HG02943 (cell line): ENCODE measurements around the gene FOXB2.
"Not testable (repeated sequence)": the region's sequence is repeated elsewhere in the genome, so short reads cannot be mapped to it uniquely, and the experiment has no call there.

Source experiments
- ATAC-seq: cut with Tn5 transposase; IDR thresholded peaks from one replicate; pipeline ENCODE4 v1.9.1; 2021; ENCODE audit warnings: mild to moderate bottlenecking, low read depth, moderate library complexity; ENCODE audit not compliant: unreplicated experiment

FOXB2 gene

DNA sequence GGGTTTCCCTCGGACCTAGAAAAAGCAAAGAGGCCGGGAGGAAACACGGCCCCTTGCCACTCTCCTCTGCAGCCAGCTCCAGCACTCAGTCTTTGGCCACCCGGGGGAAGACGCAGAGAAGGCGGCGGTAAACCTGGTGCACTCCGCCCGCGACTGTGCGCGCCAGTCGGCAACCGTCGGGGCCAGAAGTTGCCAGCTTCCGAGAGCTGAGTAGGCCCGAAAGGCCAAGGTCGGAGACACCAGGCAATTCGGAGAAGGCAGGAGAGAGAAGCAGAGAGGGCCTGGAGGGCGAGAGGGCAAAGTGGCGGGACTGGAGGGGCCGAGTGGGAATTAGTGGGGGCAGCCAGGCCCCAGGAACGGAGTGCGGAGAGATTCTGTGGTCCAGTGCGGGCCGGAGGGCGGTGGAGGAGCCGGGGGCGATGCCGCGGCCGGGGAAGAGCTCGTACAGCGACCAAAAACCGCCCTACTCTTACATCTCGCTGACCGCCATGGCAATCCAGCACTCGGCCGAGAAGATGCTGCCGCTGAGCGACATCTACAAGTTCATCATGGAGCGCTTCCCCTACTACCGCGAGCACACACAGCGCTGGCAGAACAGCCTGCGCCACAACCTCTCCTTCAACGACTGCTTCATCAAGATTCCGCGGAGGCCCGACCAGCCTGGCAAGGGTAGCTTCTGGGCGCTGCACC, at the start of gene FOXB2:
FOXB2 (plus strand) TSS at position 420 of the 690 bp plus-strand sequence; CDS start at position 420, 0 bp downstream.
- no peak for ATAC-seq

DNA sequence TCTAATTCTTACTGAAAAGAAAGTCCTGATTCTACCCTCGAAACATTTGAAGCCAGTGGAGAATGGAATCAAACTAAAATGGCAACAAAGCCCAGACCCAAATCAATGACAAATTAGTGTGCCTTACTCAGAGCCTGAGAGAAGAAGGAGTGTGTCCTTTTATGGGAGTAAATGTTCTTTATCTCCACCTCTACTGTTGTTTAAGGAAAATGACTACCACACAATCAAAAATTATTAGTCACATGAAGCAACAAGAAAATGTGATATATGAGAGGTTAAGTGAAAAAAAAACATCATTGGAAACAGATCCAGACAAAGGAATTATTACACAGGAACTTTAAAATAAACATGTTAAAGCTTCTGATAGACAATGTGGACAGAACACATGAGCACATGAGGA, 49.7 kb upstream of the FOXB2 start:
- no peak for ATAC-seq

DNA sequence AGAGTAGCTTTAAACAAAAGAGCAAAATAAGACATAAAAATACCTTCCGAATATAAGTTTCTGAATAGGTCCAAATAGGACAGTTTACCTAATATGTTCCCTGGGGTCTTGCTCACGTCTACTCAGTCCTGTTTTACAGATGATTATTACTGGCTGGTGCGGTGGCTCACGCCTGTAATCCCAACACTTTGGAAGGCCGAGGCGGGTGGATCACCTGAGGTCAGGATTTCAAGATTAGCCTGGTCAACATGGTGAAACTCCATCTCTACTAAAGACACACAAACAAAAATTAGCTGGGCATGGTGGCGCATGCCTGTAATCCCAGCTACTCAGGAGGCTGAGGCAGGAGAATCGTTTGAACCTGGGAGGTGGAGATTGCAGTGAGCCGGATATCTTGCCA, 40.6 kb upstream of the FOXB2 start:
- ATAC-seq = not testable (repeated sequence)

DNA sequence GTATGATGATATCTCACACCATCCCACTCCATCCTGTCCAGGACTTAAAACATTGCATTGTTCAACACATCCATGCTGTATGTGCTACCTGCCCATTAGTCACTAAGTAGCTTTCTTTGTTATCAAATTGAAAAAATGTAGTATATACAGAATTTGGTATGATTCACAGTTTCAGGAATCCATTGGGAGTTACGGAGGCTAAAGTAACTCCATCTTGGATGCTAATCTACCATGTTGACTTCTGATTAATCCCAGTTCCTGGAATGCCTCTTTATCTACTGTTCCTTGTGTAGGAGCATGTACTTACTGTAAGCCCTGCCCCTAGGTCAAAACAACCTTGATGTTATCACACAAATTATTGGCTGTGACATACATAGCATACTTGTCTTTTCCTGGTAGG, 38.9 kb upstream of the FOXB2 start:
- ATAC-seq = no peak

DNA sequence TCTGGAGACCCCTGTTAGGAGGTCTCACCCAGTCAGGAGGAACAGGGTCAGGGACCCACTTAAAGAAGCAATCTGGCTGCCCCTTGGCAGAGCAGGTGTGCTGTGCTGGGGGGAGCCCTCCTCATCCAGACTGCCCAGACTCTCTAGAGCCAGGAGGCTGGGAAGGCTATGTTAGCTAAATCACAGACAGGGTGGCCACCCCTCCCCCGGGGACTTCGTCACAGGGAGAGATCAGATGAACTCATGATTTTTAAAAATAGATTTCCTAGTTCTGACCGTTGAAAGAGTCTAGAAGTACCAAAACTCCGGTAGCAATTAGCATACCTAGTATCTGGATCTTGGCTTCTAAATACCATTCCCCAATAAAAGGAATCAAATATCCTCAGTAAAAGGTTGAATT, 35.0 kb upstream of the FOXB2 start:
- no peak for ATAC-seq

DNA sequence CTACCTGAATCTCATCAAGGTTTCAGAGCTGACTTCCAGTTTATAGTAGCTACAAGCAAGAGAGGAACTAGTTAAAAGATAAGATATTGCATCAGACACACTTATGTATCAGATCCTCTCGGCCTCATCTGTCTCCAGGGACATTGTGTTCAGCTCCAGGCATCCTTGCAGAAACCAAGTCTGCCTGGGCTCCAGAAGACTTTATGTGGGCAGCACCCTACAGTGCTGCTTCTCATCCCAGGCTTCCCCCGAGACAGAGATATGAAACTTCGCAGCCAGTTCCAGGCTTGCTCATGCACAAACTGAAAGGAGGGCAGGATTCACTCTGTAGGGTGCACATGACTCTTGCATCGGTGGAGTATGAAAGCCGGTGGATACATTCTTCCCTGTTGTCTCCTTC, 33.9 kb upstream of the FOXB2 start:
- ATAC-seq = no peak

DNA sequence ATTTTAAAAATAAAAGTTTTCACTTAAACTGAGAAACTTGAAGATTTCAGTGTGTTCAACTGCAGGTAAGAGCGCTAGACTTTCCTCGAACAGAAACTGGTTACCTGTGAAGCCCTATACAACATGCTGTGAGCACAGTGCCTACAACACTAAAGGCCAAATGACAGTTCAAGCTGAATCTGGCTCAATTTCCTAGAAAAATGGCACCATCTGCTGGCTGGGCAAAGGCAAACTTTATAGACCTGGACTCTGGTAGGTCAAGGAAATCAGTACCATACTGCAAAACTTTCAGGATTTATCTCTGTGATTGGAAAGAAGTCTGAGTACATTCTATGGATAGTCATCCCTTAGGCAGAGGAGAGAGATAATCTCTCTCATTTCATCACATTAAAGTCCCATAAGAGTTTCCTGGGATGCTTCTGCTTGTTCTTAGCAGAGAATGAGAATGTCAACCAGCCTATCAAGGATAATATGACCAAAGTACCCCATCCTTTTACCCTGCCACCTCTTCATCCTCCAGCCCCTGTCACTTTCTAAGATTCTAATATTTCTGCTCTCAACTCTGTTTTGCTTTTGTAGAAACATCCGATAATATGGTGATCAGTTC, 31.8 kb upstream of the FOXB2 start:
- ATAC-seq = no peak

DNA sequence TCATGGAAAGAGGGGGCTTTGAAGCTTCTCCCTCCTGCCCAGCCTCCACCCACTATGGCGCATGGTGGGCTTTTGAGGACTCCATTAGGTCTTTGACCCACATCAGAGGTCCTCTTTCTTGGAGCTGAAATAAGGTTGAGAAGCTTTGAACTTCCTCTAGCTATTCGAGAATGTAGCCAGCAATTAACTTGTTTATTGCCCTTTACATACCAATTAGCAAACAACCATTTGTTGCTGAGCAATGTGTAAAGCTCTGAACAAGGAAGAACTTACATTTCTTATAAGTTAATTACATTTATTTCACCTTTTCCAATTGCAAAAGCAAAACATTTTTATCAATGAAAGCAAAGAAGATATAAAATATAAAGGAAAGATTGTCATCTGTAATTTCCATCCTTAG, 30.5 kb upstream of the FOXB2 start:
- no peak for ATAC-seq

DNA sequence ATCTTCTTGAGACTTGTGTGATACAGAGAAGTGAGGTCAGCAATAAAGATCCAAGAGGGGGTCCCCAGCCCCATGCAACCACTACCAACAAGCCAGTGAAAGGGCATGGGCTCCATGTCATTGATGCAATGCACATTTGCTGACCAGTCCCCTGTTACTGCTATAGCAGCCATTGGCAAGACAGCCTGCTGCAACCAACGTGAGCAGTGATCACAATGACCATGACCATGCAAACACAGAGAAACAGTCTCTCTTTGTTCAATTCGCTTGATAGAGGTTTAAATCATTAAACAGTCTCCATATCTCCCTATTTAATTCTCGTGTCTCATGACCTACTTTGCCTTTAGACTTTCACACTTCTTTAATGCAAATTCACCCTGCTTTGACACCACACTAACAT, 30.0 kb upstream of the FOXB2 start:
- ATAC-seq = no peak

DNA sequence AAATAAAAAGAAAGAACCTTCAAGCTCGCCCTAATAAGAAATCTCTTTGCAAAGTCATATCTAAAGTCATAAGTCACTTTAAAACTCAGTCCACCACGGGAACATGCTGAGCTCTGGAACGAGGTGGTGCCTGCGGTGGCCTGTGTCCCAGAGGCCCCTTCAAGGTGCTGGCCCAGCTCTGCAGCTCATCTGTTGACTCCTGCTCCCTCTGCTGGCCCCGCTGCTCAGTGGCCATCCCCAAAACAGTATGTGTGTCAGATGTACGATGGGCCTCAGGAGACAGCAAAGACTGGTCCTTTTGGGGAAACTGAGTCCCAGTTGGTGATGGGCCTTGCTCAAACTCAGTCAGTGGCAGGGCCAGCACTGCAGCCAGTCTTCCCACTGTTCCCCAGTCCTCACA, 22.8 kb upstream of the FOXB2 start:
- ATAC-seq = no peak

DNA sequence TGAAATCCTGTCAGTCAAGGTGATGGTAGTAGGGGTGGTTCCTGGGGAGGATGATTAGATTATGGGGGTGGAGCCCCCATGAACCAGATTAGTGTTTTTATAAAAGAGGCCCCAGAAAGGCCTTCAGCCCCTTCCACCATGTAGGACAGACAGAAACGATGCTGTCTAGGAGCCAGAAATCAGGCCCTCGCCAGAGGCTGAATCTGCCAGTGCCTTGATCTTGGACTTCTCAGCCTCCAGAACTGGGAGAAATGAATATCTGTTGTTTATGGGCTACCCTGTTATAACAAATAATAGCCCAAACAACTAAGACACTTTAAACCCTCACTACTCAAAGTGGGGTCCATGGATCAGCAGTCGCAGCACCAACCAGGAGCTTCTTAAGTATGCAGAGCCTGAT, 20.2 kb upstream of the FOXB2 start:
- no peak for ATAC-seq

DNA sequence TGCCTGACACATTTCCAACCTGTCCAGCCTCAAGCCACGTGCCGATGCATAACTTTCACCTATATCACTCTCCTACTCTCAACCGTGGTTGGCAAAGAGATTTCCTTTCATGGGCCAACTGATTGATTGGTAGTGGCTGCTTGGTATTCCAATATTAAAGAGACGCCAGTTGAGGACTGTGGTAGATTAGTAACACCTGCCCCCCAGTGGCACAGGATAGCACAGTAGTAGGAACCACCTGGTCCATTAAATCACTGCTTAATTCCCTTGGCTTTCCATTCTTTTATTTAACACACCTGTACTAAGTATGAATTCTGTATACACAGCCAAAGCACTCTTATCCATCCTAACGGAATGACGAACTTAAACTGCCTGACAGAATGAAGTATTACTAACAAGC, 19.1 kb upstream of the FOXB2 start:
- no peak for ATAC-seq

DNA sequence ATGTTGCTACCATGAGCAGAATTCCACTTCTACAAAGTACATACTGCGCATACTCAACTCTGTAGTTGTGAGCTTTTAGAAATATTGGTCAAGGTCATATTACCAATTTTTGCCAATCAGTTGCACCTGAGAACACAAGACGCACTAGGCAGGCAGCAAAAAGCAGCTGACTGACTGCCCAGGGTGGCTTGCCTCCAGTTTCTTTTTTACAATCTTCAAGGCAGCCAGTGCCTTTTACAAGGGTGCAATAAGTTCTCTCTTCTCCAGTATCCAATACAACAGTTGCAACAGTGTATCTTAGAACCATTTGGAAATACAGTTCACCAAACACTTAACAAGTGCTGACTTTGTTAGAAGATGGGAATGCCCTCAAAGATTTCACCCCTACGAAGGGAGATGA, 16.1 kb upstream of the FOXB2 start:
- no peak for ATAC-seq

DNA sequence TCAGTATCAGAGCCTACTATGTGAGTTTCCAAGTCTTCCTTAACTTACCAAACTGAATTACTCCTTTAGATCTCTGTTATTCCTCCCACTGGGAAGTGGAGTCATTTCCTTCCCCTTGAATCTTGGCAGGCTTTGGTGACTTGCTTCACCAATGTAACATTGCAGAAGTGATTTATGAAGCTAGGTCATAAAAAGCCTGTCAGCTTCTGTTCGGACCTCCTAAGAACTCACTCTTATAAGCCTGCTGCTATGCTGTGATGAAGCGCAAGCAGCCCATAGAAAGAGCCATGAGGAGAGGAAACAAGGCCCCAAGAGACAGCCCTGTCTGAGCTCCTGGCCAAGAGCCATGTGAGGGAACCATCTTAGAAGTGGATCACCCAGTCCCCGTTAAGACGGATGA, 14.2 kb upstream of the FOXB2 start:
- ATAC-seq = no peak

DNA sequence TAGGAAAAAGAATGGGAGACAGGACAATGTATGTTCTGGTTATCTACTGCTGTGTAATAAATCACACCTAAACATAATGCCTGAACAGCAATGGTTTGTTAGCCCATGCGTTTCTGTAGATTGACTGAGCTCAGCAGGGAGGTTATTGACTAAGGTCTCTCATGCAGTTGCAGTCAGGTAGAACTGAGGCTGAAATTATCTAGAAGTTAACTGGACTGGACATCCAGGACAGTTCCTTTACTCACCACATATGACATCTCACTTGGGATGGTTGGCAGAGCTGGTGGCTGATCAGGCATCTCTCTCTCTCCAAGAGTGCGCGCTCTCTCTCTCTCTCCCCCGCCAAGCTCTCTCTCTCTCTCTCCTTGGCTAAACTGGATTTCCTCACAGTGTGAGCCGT, 8.9 kb upstream of the FOXB2 start:
- ATAC-seq = no peak

DNA sequence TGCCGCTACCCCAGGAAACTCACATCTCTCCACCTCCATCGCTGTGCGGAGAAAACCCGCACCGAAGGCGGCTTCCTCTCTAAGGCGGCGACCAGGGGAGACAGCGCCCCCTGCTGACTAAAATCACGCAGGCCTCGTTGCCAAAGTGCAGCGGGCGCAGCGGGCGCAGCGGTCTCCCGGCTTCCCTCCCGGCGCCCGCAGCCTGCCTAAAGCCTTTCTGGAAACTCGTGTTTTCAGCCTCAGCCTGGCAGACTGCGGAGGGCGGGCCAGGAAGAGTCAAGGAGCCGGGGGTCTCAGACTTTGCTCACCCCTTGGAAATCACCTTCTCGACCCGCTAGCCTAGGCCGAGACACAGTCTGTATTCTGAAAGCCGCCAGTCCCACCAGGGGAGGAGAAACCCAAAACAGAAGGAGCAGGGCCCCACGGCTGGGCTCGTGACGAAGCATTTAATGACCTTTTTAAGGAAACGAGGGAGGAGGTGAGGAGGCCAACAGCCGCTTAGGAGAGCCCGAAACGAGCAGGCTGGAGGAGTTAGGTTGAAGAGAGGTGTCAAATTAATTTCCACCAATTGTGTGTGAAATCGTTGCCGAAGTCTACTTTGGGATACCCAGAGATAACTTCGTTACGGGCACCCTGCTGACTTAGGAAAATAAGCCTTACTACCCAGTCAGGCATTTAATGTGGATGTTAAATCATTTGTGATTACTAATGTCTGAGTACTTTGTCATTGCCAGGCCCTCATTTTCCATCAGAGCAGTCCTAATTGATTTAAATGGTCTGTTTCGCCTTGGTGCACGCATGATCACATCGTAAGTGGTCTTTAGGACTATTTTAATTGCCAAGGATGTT, 7.3 kb upstream of the FOXB2 start:
- ATAC-seq = no peak

DNA sequence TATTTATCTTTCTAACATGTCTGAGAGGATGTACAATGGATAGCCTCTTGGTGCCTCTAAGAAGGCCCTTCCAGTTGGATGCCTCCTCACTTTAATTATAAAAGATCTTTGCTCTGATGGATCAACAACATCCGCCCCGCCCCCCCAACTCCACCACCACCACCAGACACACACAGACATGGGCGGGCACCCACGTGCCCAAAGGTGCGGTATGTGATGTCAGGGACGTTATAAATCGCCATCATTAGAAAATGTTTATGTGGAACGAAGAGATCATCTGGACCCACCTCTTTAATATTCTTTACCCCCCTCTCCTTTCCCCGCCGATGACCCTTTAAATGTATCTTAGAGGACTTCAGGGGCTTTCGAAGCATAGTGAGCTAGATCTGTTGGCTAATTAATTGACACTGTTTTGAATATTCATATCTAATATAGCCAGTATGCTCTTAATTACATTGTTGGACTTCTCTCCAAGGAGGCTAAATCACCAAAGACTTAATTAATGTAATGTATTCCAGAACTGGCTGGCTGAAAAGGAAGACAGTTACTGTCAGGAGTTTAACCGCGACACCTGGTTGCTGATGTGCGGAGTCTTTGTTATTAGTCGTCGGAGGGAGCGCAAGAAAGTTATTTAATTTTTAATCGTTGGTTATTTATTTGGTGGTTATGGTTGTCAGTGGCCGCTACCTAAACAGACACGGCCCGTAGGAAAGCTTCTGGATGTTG, 6.1 kb upstream of the FOXB2 start:
- ATAC-seq = no peak

DNA sequence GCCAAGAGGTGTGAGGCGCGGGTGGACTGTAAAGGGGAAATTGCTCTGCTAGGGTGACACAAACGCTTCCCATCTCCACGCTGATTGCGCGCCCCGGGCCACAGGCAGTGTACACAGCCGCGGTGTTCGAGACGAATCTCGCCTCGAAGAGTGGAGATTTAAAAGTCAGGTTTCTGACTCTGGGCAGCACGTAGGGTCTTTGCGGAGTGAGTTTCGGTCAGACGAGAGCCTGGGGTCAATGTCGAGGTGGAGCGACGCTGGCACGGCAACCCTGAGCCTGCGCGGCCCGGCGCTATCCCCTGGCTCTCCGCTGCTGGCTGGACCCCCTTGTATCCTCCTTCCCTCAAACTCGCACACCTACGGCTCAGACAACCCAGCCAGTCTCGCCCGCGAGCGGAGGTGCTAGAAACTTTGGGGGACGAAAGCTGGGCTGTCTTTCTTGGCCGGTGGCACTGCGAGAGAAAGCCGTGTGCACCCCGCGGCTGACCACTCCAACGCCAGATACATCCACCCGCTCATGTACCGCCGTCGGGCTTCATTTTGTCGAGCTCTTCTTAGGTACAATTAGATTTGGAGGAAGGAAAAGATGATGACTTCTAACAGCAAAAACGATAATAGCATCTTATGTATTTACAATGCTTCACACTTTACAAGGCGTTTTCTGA, 5.4 kb upstream of the FOXB2 start:
- ATAC-seq = no peak

DNA sequence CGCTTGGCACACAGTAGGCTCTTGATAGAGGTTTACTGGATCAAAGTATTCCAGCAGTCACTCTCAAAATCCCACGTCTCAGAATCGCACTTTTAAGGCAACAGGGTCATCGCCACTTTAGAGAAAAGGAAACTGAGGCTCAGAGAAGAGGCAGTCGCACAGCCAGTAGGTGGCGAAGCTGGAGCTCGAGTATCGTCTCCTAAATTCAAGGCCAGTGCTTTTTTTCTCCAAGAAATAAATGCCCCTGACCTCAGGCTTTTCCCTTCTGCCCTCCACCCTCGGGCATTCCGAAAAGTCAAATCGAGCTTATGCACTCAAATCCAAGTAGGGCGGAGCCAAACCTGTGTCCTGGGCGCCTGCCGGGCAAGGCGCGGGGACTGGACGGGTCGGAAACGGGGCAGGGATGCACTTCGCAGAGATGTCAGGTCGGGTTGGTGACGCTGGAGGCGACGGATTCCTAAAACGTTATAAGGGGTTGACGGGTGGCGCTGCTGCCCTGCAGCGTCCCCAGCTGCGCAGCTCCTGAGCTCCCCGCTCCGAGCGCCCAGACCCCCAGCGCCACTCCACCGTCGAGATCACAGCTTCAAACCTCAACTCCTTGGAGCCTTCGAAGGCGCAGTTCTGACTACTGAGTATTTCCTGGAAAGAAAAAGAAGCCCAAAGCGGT, 4.7 kb upstream of the FOXB2 start:
- ATAC-seq = no peak
